Measurements from ENCODE around the gene GAN. TPM values are rescaled to one million over a fixed set of nuclear protein-coding genes. Genes with fewer than 3 reads are reported as not detected.

GAN gene
- total and polyA plus RNA-seq, 9 of the 15 experiments (the other 6 are each of a cell fraction or from before 2014, with no cell fraction given): 0.83 to 15.1 (median 5.2) TPM

GRCh38 chr16:81313701-81314602 lies 810 bp upstream of the GAN start (continued):
- TF ChIP-seq ATF3 (IDR thresholded peaks at IDR 0.05) (no peak), ATF3 (CRISPR knock-in tag; conservative IDR thresholded peaks at IDR 0.05) (0 out of 2 replicates have a peak, but pooled peaks have one; percentile 2), ZBTB26 (CRISPR knock-in tag; IDR thresholded peaks at IDR 0.05) (0 out of 2 replicates have a peak, but pooled peaks have one; percentile 28), ZNF518B (CRISPR knock-in tag; IDR thresholded peaks at IDR 0.05) (0 out of 2 replicates have a peak, but pooled peaks have one; percentile 45), HBP1 (CRISPR knock-in tag; IDR thresholded peaks at IDR 0.05) (0 out of 2 replicates have a peak, but pooled peaks have one; percentile 30), CREB5 (CRISPR knock-in tag; IDR thresholded peaks at IDR 0.05) (no peak), ELF1 (tag; IDR thresholded peaks at IDR 0.05) (0 out of 2 replicates have a peak, but pooled peaks have one; percentile 4), ZNF408 (CRISPR knock-in tag; IDR thresholded peaks at IDR 0.05; ENCODE audit: low read depth) (no peak), BRD9 (IDR thresholded peaks at IDR 0.05; ENCODE audit: low read depth, partially characterized antibody) (peak; percentile 37)
